AG04449 (cell line): ENCODE data around the gene BUD13.

Source experiments
- CTCF ChIA-PET: fragments of 350-600 bp; formaldehyde crosslinking; extraction: SDS; loops from one replicate; lab custom pipeline; 2021; ENCODE audit warnings: antibody characterized with exemption; lab: Yijun Ruan, JAX
- POLR2A ChIA-PET: fragments of 400-600, 350-600 bp; formaldehyde crosslinking; extraction: SDS; loops from one replicate; lab custom pipeline; 2020; ENCODE audit warnings: antibody characterized with exemption, inconsistent platforms; lab: Yijun Ruan, JAX
- DNase-seq: peaks from one replicate; pipeline ENCODE4 v3.0.0-alpha.2; 2010; ENCODE audit warnings: low read depth, low spot score
- H3K4me3 ChIP-seq: 2 replicates; pipeline ENCODE4 v1.5.1; 2011; ENCODE audit warnings: low read depth, mild to moderate bottlenecking, control low read depth, low read length
- TF ChIP-seq, protein P1 (sequence below): IDR thresholded peaks from one replicate; pipeline ENCODE4 v1.5.1; 2011; ENCODE audit warnings: mild to moderate bottlenecking, moderate library complexity, low read length, control low read depth, inconsistent platforms; ENCODE audit not compliant: insufficient read depth; ENCODE audit errors: missing control alignments

The BUD13 gene

DNA sequence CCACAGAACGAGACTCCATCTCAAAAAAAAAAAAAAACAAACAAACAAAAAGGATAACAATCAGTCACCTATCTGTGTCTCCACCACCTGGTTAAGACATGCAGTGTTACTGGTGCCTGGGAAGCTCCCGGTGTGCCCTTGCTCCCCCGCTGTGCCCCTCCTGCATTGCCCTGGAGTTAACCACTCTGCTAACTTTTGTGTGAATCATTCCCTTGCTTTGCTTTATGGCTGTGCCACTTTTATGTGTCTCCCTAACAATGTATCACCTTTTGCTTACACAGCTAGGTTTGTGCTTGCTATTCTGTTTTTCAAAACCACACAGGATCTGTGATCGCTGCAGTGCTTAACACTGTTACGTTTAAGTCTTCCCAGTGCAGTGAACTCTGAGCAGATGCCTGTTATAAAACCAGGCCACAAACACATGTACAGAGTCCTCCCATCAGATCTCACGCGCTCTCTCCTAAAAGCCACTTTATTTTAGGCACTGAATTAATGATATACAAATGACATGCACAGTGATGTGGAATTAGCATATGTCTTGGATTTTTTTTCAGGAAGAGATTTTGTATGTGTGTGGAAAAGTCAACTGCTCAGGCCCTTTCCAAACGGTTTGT, 69.9 kb downstream of the BUD13 start:
- no peak for DNase-seq
- no peak overlapping the region for H3K4me3 ChIP-seq
- CTCF ChIA-PET = interaction anchor here (1.5 to 4.5 kb wide), 2 partner anchors 12 to 13 kb away, joined by 6 to 22 read pairs; no protein-coding TSS in a partner anchor
- TF ChIP-seq, protein P1, sequence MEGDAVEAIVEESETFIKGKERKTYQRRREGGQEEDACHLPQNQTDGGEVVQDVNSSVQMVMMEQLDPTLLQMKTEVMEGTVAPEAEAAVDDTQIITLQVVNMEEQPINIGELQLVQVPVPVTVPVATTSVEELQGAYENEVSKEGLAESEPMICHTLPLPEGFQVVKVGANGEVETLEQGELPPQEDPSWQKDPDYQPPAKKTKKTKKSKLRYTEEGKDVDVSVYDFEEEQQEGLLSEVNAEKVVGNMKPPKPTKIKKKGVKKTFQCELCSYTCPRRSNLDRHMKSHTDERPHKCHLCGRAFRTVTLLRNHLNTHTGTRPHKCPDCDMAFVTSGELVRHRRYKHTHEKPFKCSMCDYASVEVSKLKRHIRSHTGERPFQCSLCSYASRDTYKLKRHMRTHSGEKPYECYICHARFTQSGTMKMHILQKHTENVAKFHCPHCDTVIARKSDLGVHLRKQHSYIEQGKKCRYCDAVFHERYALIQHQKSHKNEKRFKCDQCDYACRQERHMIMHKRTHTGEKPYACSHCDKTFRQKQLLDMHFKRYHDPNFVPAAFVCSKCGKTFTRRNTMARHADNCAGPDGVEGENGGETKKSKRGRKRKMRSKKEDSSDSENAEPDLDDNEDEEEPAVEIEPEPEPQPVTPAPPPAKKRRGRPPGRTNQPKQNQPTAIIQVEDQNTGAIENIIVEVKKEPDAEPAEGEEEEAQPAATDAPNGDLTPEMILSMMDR = no peak
- POLR2A ChIA-PET = interaction anchor here (0.7 kb wide), 1 partner anchor 1295 kb away, joined by 3 read pairs; no protein-coding TSS in a partner anchor

DNA sequence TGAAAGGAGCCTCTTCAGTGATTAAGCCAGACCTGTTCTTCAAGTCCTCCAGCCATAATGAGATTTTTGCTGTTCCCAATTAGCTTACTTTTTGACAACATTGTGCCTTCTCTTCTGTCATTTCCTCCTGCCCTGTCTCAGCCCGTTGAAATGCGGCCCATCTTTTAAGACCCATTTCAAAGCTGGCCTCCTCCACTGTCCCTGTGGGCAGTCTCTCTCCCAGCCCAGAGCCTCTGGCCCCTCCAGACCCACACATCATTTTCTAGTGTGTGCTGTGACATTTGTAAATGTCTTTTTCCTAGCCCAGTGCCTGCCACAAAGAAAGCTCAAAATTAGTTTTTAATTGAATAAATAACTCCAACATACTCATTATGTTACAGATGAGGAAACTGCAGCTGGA, 70.9 kb downstream of the BUD13 start:
- TF ChIP-seq, protein P1 = no peak
- DNase-seq = no peak
- CTCF ChIA-PET = interaction anchor here (1.2 to 4.5 kb wide), 3 partner anchors 11 to 31 kb away, joined by 3 to 22 read pairs (median 6); no protein-coding TSS in a partner anchor
- POLR2A ChIA-PET = no interaction called here
- H3K4me3 ChIP-seq = no peak overlapping the region

DNA sequence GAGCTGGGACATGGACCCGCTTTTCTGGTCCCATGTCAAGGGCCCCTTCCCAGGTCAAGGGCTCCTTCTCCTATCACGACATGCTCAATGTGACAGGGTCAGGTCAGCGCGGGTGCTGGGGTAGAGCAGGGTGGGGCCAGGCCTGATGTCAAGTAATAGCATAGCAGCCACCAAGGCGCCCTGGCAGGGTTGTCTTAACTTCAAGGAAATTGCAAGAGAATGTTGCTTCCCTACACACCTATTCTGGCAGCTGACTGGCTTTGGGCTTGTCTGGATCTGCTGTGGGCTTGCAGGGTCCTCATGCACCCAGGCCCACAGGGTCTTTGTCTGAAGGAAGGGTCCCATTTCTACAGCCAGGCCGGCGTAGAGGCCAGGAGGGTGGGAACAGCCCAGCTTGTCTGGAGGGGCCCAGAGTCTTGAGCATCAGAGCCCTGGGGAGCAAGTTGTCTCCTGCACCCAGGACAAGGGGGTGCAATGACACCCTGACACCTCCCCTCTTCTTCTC, 71.4 kb downstream of the BUD13 start:
- no peak for DNase-seq
- ChIA-PET POLR2A (no interaction called here), CTCF (interaction anchor here (1.2 to 4.5 kb wide), 3 partner anchors 10 to 32 kb away, joined by 3 to 22 read pairs (median 6); no protein-coding TSS in a partner anchor)
- TF ChIP-seq, protein P1 = no peak
- no peak overlapping the region for H3K4me3 ChIP-seq

DNA sequence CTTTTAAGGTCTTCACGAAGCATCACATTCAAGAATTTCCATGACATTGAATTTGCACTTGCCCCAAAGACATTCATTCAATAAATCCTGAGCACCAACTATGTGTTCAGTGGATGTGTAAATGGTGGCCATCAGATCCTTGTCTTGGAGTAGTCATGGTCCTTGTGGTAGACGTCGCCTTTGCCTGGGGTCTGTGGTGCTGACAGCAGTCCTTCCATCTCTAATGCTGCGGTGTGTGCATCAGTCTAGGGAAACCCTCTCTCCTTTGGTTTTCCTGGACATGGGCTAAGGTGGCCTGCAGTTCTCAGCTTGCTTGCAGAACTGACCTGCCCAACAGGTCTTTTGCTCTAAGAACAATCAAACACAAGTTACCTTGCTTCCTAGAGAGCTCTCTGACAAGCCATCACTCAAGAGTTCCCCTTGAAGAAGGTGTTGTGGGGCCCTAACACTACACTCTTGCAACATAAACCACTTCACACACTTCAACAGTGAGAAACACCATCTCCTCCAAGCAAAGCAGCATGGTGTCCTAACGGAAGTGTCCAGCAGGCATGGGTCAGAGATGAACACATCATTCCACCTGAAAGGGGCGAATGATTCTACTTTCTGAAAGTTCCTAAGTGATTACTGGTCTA, 72.1 kb downstream of the BUD13 start:
- no peak for DNase-seq
- H3K4me3 ChIP-seq = no peak overlapping the region
- TF ChIP-seq, protein P1 = no peak
- ChIA-PET POLR2A (no interaction called here), CTCF (interaction anchor here (4.5 kb wide), 1 partner anchor 9 kb away, joined by 22 read pairs; no protein-coding TSS in a partner anchor)
